NCI-H2029 treated with DMSO at 0.1 percent for 48 hours (cell line): ENCODE measurements around the gene EFTUD2.
"Not testable (repeated sequence)": the region's sequence is repeated elsewhere in the genome, so short reads cannot be mapped to it uniquely, and the experiment has no call there.

Source experiments
- DNase-seq: peaks from one replicate; lab custom pipeline; 2025; lab: John Stamatoyannopoulos, UW

The EFTUD2 gene

GRCh38 chr17:44808656-44809388 lies 90.4 kb downstream of the EFTUD2 start:
- DNase-seq: not testable (repeated sequence)

DNA sequence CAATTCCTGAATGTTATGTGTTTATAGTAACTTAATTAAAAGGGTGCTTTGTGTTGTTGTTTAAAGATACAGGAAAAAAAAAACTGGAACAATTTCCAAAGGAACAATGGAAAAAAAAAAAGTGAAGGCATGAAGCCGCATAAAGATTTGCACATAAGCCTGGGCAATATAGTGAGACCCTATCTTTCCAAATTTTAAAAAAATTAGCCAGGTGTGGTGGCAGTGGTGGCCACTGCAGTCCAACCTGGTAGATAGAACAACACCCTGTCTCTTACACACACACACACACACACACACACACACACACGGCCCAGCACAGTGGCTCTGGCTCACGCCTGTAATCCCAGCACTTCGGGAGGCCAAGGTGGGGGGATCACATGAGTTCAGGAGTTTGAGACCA lies 91.1 kb downstream of the EFTUD2 start:
- DNase-seq: no peak

DNA sequence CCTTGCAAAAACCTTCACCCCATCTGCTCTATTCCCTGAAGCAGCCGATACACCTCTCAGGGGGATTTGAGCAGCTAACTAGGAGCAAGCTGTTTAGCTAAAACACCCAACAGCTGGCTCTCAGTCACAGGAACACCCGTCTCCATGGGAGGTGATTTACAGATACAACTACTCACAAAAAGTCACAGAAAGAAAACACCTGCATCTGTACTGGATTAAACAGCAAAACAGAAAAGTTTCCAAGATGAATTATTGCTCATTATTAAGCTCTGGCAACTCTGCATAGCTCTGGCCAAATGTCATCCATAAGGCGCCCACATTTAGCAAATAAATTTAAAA lies 91.5 kb downstream of the EFTUD2 start:
- DNase-seq: no peak

DNA sequence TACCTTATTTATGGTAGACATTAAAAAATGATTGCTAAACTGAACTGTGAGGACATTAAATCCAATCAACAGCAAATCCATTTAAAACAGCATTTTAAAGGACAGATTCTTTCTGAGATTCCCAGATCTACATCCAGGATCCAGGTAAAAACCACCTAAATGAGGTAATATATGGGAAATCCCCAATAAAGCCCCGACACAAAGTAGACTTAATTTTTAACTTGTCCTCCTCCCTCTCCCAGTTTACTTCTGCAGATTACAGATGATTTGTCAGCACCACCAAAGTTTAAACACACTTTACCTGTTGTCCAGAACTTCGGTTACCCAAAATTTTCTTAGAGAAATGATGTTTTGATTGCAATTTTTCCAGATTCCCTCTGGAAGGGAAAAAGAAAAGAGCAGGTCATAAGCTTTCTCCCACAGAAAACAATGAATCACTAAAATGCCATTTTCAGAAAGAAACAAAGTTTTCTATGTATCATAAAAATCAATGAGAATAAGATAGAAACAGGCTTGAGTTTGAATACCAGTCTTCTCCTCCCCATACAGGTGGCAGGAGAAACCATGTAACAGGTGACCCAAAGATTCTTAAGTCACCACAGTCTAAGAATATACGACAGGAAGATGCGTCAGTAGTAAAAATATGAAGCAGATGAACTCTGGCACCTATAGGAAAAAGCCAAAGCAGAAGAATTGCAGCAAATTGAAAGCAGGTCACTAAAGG lies 92.0 kb downstream of the EFTUD2 start:
- no peak for DNase-seq

DNA sequence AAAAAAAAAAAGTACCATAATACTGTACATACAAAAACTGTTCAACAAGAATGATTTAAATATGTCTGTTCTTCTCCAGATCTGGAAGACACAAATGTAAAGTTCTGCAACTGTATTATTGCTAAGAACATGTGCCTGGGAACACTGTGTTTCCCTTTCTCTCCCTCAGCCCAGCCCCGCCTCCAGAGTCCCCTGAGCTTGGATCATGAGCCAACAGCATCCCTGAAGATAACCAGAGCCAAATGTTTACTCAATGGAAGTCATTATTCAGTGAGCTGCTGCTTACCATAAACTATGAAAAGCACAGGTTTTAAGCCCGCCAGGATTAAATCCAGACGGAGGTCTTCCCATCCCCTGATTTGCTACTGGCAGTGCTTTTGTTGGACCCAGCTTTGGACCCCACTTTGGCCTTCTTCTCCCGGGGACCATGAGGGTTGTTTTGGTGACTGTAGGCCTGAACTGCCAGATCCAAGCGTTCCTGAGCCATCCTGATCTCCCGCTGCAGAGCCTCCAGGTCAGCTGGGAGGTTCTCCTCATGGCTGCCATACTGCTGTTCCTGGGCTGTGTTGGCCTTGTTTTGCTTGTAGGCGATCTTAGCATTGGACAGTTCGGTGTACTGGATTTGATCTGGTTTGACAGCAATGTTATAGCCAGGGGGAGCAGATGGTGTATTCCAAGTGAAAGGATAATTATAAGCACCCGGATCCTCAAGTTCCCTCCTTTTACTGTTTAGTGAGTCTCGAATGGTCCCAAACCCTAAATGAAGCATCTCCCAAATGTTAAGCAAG lies 94.7 kb downstream of the EFTUD2 start:
- DNase-seq: no peak

- DNase-seq: no peak
Observed at GRCh38 chr17:44801880-44802279, 97.4 kb downstream of the EFTUD2 start.
